ENCODE results near the gene UXT.
"Not testable (repeated sequence)": the region's sequence is repeated elsewhere in the genome, so short reads cannot be mapped to it uniquely, and the experiment has no call there.

UXT gene

DNA sequence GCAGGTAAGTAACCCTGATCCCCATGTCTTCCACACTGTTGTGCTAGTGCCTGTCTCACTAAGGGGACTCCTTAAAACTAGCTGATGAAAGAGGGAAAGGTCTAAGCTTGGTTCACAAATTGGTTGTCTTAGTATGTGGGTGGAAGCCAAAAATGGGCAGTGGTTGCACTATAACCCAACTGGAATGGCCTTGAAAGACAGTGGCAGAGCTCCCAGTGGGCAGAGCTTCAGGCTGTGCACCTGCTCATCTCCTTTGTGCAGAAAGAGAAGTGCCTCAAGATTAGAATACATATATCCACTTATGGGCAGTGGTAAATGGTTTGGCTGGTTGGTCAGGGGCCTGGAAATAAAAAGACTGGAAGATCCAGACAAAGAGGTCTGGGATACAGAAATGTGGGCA, 46.6 kb downstream of the UXT start:
- DNase-seq, result no peak

DNA sequence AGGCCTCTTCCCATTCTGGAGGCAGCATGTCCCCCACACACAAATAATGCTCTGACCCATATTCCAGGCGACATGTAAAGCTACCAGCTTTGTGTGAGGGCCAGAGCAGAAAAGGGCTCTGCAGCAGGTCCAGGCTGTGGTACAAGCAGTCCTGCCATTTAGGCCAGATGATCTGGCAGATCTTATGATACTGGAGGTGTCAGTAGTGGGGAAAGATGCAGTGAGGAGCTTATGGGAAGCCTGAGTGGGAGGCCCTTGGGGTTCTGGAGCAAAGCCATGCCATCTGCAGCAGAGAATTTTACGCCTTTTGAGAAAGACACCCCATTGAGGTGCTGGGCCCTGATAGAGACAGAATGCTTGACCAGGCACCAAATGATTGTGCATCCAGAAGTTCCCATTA, 47.1 kb downstream of the UXT start:
- no peak for DNase-seq

DNA sequence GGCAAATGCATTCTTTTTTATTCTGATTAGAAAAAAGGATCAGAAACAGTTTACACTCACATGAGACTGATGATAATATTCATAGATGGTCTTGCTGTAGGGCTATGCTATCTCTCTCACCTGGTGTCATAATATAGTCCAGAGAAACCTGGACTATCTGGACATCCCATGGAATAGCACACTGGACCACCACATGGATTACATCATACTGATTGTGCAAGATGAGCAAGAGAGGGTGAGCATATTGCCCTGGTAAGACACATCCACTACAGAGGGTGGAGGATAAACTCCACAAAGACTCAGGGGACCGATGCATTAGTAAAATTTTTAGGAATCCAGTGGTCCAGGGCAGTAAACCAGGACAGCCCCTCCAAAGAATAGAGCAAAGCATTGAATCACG, 47.5 kb downstream of the UXT start:
- no peak for DNase-seq

DNA sequence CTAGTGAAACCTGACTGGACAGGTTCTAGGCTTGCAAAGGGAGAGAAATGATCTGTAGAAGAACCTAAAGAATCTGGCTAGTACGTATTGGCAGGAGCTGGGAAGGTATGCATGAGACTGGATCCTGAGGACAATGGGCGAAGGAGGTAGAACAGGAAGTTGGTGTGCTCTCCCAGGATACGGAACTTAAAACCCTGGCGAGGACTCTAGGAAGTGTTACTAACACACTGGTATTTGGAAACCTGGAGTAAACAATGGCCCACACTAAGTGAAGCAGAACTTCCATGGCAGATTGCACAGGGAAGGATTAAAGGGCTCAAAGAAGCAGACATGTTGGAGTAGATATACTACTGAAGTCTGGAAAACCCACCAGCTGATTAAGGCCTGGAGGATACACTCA, 48.5 kb downstream of the UXT start:
- DNase-seq, result no peak

DNA sequence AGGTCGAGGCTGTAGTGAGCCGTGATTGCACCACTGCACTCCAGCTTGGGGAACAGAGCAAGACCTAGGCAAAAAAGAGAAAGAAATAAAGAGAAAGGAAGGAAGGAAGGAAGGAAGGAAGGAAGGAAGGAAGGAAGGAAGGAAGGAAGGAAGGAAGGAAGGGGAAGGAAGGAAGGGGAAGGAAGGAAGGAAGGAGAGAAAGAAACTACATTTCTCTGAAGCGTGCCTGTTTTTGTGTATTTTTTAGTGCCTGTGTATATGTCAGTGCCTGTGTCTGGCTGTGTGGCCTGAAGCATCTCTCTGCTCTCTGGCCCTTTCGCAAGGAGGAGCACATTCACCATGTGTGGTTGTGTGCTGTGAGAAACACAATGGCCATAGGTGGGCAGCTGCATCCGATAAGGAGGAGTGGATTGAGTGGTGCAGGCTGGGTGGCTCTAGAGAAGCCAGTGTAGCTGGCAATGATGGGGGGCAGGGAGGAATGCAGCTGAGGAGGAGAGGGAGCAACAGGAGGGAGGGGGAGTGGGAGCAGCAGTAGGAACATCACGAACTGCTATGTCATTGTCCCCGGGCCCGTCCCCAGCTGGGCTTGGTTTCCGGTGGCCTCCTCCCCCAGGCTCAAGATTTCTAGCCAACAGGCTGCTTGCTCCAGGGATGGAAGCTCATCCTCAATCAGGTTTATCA, 50.7 kb downstream of the UXT start:
- DNase-seq, result no peak

DNA sequence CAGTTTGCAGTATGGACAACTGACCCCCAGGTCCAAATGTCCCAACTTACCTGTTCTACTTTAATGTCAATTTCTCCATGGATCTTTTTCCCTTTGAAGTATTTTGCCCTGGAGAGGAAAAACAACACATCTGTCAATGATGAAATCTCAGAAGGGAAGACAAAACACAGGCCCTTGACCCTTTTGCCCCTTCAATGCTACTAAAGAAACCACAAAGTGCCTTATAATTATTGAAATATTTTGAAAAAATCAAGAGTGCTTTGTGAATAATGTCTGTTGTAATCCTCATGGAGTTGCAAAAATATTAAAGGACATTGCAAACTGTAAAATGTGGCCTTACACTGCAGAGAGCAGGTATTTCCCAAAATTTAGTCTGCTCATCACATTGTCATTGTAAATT, 51.9 kb downstream of the UXT start:
- no peak for DNase-seq

DNA sequence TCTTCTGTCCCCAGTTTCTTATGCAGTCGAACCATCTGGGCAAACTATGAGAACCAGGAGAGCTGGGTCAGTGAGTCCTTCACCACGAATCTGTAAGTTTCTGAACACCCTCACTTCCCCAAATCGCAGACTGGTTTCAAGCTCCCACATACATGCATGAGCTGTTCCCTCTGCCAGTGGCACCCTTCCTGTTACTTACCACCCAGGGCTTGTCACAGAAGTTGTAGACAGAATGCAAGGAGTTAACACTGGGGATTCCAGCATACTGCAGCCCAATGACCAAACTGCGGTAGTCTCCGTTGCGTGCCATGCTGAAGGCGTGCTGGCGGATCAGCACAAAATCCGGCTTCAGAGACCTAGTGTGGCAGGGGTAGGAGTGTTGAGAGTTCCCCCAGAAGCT, 54.0 kb downstream of the UXT start:
- DNase-seq, result no peak

DNA sequence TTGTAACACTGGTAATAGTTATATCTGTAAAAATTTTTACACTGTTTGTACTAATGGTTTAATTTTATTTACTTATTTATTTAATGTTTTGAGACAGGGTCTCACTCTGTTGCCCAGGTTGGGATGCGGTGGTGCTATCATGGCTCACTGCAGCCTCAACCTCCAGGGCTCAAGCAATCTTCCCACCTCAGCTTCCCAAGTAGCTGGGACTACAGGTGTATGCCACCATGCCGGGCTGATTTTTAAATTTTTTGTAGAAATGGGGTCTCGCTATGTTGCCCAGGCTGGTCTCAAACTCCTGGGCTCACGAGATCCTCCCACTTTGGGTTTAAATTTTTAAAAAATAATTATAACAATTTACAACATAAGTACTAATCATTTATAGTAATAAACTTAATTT, 55.9 kb downstream of the UXT start:
- DNase-seq, result not testable (repeated sequence)

All from CD4-positive, alpha-beta T cell treated with Interleukin-17A for 4 hours (primary cell).